Activated CD4-positive, alpha-beta T cell treated with anti-CD3 and anti-CD28 coated beads, Interleukin-2, amount 50 U/mL, for 16 hours (primary cell): ENCODE measurements around the gene ARHGEF4.

Source experiments
- DNase-seq: peaks from one replicate; pipeline ENCODE4 v3.0.0-alpha.2; 2020

Gene ARHGEF4

DNA sequence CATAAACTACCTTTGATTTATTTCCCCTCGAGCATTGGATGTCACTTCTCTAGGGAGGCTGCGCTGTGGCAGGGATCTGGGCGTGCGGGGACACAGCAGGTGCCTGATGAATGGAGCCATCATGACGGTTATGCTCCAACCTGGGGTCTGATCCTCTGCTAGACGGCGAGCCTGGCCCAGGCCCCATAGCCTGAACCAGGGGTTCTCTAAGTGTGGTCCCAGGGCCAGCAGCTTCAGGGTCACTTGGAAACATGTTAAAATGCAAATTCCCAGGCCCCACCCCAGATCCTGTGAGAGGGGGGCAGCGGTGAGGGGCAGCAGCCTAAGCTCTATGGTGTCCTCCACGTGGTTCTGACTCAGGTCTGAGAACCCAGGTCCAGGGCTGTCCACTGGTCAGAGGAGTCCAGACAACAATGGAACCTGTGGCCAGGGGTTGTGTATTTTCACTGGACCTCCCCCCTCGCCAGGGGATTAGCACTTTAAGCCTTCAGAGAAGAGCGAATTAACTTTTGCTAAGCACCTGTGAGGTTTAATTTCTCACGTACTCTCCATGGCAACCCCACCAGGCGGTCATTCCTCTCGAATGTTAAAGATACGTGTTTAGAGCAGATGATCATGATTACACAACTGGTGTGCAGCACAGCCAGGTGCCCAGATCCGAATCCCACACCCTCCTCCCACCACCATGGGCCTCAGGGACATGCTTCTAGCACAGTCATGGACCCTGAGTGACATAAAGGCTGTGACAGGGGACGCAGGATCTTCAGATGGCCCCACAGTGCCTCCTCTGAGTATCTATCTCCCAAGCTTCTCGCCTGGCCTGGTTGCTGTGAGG lies 1.6 kb upstream of the ARHGEF4 start:
- no peak for DNase-seq

DNA sequence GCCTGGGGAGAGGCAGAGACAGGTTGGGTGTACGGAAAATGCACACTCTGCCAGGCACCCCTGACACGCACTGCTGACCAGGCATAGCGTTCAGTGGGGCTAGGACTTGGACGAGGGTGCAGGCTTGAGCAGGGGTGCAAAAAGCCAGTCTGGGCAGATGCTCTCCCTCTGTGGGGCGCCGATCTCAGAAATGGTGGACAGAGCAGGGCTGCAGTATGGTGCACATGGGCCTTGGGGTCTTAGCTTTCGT lies 1.0 kb upstream of the ARHGEF4 start:
- DNase-seq = no peak

DNA sequence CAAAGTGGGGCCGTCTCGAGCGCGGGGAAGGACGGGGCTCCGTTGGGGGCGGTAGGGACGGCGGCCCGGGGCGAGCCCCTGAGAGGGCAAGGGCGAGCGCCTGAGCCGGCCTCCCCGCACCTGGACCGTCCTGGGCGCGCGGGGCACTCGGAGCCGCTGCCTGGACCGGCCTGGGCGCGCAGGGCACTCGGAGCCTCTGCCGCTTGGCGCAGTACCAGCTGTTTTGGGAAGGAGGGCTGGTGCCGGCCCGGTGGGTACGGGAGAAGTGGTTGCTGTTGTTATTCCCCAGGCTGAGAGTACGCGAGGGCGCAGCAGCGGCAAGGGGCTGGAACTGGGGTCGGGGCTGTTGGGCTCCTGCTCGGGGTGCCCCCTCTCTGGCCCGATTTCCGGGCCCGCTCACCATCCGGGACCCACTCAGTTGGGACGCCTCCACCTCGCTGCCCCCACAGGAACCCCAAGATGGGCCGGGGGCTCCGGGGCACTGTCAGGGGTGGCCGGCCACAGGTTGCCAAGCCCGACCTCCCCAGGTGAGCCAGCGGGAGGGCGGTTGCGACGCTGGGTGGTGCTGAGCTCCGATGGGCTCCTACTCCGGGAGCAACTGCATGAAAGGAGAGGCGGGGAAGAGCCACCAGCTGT lies 579 bp downstream of the ARHGEF4 start:
- no peak for DNase-seq

DNA sequence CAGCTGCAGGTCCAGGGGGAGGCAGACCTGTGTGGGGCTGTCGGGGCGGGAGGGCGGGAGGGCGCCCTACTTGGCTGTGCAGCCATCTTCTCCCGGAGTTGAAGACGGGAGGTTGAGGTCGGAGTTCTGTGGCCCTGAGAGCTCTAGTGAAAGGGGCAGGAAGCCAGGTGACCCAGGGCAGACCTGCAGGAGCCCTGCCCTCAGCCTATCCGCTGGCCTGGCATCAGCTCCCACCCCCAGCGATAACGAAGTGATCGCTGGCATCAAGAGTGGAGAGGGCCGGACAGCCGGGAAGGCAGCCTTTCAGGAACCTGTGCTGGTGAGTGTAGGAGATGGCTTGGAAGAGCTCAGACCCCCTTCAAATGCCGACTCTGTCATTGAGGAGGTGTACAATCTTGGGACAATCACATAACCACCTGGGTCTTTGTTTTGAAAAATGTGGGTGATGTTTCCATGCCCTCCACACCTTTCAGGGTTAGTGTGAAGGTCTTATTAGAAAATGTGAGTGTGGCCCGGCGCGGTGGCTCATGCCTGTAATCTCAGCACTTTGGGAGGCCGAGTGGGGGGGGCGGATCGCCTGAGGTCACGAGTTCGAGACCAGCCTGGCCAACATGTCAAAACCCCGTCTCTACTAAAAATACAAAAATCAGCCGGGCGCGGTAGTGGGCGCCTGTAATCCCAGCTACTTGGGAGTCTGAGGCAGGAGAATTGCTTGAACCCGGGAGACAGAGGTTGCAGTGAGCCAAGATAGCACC lies 1.3 kb downstream of the ARHGEF4 start:
- no peak for DNase-seq

GRCh38 chr2:130839011-130839780 lies 2.5 kb downstream of the ARHGEF4 start:
- DNase-seq = no peak

DNA sequence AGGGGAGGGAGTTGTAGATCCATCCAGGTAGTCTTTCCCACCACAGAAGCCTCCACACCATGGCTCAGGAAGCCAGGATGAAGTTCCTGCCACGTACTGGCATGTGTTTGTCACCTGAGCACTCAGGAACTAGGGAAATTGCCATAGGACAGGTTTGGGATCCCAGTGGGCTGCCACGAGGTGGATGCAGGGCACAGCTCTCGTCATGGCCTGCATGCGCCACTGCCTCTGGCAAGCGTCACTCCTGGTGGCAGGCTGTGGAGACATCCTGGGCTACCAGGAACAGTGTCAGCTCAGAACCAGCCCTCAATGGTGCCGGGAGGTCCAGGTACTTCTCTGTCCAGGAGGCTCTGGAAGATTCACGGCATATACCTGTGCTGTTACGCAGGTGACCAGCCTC lies 3.8 kb downstream of the ARHGEF4 start:
- DNase-seq = no peak

- DNase-seq = no peak
These were observed 5.1 kb downstream of the ARHGEF4 start for GRCh38 chr2:130841741-130842365.

DNA sequence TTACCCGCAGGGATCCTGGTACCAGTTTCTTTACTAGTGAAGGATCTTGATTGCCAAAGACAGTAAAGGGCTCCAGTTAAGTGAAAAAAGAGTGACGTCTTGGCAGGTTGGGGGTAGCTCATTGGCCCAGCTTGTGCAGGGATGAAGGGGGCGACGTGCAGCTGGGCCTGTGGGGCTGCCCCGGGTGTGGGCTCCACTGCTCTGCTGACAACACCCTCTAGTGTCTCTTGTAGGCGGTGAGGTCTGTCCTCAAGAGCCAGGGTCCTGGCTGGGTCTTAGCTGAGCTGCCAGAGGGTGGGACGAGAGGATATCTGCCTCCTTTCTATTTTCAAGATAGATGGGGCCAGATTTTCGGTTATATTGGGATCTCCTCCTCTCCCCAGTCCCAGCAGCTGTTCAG lies 6.1 kb downstream of the ARHGEF4 start:
- DNase-seq = no peak

GRCh38 chr2:130843321-130843985 lies 6.7 kb downstream of the ARHGEF4 start:
- no peak for DNase-seq

GRCh38 chr2:130844161-130844560 lies 7.4 kb downstream of the ARHGEF4 start:
- DNase-seq = no peak

GRCh38 chr2:130845505-130846085 lies 8.9 kb downstream of the ARHGEF4 start:
- DNase-seq = no peak

GRCh38 chr2:130846233-130846632 lies 9.5 kb downstream of the ARHGEF4 start:
- DNase-seq = no peak

- DNase-seq = no peak
These were observed 10.1 kb downstream of the ARHGEF4 start for GRCh38 chr2:130846686-130847375.

DNA sequence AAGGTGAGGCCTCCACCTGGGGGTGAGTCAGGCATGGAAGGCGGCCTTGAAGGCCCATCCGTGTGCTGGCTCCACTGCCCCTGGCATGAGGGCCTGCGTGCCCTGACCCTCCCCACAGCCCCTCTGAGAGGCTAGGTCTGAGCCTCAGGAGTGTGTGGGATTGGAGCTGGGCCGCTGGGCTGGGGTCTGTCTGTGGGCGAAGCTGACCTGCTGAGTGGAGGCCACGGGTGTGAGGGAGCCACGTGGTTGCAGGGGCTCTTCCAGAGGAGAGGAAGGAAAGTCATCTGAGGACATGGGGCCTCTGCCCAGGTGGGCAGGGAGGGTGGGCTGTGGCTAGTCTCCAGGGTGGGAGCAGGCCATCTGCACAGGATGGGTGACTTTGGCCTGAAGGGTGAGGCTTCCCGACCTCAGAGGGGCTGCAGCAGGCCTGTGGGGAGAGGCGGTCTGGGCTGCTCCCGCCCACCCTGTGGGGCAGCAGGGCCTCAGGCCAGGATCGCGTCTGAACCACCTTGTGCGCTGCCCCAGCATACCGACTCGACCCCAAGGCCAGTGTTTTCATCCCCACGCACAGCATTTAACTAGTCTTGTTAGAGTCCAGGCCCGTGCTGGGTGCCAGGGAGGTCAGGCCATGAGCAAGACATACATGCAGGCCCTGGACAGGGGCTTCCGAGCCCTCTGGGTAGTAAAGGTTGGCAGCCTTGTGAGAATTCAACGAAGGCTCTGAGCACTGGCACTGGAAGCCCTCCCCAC lies 11.2 kb downstream of the ARHGEF4 start:
- no peak for DNase-seq

DNA sequence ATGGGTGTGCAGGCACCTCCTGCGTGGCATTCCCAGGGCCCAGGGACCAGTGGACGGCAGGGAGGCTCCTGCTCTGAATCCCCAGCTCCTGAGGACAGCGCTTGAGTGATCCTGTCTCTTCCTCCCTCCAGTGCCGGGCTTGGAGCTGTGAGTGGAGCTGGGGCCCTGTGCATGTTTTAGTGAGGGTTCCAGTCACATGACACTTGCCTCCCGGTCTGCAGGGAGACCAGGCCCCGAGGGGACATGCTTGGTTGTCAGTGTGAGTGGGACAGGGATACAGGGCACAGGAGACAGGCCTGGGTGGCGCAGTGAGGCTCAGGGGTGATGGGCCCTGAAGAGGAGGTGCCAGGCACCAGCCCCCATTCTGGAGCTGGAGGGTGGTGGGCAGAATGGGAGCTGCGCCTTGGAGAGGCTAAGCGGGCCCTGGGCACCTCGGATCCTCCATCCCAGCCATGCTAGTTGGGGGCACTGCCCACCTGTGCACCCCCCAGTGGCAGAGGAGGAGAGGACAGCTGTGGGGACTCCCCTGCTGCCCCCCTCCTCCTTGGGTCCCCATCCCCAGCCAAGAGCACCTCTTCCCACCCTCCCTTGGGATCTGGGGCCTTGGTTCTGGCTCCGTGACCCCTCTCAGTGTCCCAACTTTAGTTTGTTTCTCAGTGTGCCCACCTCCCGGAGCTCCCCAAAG lies 12.0 kb downstream of the ARHGEF4 start:
- DNase-seq = no peak

DNA sequence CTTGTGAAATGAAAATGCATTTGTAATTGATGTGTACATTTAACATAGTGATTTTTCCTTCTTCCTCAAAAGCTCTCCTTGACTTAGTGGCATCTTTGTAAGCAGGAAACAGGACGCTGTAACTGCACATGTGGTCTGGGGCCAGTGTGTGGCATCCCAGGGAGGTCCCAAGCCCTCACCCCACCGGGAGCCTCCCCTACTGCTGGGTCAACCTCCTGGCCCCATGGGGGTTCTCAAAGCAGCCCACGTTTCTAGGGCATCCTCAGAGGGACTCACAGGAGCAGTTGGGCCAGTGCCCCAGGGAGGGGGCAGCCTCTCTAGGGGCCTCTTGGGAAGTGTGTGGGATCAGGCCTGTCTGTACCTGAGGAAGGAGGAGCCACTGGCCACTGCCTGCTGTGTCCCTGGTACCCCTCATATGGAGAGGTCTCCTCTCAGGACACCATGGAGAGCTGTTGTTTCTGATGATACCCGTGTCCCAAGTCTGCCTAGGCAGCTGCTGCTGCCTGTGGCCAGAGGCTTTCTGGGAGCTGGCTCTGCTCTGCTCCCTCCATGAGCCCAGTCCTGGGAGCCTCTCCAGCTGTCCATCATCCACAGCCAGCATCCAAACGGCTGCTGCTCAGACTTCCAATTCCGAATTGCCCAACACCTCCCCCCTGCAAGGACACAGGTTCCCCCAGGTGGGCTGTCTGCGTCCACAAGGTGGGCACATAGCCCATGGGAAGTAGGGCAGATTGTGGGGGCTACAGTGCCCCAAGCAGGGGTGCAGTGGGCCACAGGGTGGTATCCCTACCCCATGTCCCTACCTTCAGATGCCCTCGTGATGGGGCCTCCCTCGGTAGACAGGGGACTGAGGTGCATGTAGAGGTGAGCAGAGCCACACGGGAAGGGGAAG lies 13.4 kb downstream of the ARHGEF4 start:
- DNase-seq = no peak

DNA sequence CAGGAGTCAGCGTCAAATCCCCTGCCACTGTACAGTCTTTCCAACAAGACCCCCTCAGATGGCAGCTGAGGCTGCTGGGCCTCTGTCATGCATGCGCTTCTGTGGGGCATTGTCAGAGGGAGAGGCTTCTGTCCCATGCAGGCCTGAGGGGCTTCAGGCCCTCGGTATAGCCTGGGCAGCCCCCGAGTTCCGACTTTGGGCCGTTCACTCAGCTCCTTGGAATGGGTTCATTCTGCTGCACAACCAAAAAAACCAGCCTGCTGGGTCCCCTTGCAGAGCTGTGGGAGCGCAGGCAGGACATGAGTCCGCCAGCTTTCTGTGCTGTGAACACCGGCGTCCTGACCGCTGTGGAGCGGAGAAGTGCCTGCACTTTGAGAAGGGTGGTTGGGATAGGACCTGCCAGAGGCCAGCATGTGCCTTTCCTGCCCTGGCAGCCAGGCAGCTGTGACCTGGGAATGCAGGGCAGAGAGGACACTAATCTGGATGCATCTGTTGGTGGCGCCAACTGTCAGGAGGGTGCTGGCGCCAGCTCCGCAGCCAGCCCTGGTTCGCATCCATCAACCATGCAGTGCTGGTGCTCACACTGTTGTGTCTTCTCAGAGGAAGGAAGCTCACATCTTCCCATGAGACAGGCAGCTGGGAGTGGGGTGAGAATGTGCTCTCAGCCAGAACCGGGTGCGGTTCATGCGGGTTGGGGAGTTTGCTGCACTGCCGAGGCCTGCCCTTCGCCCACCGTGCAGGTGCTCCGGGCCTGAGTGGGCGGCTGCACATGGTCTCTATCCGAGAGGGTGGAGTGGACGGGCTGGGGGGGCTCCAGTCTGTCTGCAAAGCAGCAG lies 14.3 kb downstream of the ARHGEF4 start:
- no peak for DNase-seq
